HG03354 (cell line): ENCODE results near the gene PCDHGA8.
"Not testable (repeated sequence)": the region's sequence is repeated elsewhere in the genome, so short reads cannot be mapped to it uniquely, and the experiment has no call there.

ENCODE experiments used
- ATAC-seq: cut with Tn5 transposase; IDR thresholded peaks from one replicate; pipeline ENCODE4 v1.9.1; 2021; ENCODE audit warnings: mild to moderate bottlenecking; ENCODE audit not compliant: unreplicated experiment, poor library complexity, severe bottlenecking

PCDHGA8 gene

DNA sequence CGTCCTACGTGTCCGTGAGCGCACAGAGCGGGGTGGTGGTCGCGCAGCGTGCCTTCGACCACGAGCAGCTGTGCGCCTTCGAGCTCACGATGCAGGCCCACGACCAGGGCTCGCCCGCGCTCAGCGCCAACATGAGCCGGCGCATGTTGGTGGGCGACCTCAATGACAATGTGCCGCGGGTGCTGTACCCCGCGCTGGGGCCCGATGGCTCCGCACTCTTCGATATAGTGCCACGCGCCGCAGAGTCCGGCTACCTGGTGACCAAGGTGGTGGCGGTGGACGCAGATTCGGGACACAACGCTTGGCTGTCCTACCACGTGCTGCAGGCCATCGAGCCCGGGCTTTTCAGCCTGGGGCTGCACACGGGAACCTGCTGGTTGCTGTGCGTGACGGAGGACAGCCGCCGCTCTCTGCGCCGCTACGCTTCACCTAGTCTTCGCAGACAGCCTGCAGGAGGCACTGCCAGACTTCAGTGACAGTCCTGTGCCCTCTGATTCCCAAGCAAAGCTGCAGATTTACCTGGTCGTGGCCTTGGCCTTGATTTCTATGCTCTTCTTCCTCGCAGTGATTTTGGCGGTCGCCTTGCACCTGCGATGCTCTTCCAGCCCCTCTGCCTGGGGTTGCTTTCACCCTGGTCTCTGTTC lies 35.5 kb downstream of the PCDHGA8 start:
- no peak for ATAC-seq

DNA sequence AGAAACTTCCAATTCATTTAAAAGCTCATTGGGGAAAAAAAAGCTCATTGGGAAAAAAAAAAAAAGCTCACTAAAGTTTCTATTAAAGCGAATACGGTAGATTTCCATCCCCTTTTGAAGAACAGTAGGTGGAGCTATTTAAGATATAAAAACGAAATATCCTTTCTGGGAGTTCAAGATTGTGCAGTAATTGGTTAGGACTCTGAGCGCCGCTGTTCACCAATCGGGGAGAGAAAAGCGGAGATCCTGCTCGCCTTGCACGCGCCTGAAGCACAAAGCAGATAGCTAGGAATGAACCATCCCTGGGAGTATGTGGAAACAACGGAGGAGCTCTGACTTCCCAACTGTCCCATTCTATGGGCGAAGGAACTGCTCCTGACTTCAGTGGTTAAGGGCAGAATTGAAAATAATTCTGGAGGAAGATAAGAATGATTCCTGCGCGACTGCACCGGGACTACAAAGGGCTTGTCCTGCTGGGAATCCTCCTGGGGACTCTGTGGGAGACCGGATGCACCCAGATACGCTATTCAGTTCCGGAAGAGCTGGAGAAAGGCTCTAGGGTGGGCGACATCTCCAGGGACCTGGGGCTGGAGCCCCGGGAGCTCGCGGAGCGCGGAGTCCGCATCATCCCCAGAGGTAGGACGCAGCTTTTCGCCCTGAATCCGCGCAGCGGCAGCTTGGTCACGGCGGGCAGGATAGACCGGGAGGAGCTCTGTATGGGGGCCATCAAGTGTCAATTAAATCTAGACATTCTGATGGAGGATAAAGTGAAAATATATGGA lies 38.1 kb downstream of the PCDHGA8 start, which contains the start of gene PCDHGA12:
Gene PCDHGA12 (plus strand): TSS at position 176 of the 782 bp plus-strand sequence. CDS start 253 bp downstream, at position 429.
- peak; percentile 85 for ATAC-seq

GRCh38 chr5:141431286-141431685 lies 38.9 kb downstream of the PCDHGA8 start:
- ATAC-seq, result peak; percentile 55

GRCh38 chr5:141432308-141432707 lies 39.9 kb downstream of the PCDHGA8 start:
- ATAC-seq, result not testable (repeated sequence)

DNA sequence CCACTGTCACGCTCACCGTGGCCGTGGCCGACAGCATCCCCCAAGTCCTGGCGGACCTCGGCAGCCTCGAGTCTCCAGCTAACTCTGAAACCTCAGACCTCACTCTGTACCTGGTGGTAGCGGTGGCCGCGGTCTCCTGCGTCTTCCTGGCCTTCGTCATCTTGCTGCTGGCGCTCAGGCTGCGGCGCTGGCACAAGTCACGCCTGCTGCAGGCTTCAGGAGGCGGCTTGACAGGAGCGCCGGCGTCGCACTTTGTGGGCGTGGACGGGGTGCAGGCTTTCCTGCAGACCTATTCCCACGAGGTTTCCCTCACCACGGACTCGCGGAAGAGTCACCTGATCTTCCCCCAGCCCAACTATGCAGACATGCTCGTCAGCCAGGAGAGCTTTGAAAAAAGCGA lies 40.3 kb downstream of the PCDHGA8 start:
- not testable (repeated sequence) for ATAC-seq

DNA sequence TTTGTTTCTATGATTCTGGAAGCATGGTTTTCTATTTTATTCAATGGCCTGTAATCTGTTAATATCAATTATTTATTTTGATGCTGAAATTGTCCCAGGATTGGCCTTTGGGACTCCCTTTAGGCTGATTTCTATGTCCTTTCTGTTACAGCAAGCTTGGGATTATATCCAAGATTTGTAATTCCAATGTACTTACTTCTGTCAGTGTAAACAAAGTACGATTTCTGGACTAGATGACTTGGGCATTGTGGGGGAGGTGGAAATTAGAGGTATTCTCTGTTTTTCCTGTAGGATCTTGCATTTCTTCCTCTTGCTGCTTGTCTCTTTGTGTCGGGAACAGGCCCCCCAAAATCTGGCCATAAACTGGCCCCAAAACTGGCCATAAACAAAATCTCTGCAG lies 41.6 kb downstream of the PCDHGA8 start:
- ATAC-seq, result no peak

DNA sequence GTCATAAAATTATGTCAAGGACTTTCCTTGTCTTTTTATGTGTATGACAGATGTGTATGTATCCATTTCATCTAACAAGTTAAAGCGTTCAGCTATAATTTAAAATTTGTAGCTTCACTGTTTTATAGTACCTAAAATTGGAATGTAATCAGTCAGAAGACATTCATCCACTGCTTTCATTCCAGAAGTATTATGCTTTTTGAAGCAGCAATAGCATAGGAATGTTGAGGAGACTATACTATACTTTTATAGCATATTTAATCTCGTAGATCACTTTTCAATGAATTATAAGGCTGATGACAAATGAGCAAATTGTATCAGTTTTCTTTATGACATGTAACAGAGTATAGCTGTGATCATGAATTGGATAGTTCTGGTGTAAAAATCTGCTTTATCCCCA lies 44.8 kb downstream of the PCDHGA8 start:
- ATAC-seq, result no peak

DNA sequence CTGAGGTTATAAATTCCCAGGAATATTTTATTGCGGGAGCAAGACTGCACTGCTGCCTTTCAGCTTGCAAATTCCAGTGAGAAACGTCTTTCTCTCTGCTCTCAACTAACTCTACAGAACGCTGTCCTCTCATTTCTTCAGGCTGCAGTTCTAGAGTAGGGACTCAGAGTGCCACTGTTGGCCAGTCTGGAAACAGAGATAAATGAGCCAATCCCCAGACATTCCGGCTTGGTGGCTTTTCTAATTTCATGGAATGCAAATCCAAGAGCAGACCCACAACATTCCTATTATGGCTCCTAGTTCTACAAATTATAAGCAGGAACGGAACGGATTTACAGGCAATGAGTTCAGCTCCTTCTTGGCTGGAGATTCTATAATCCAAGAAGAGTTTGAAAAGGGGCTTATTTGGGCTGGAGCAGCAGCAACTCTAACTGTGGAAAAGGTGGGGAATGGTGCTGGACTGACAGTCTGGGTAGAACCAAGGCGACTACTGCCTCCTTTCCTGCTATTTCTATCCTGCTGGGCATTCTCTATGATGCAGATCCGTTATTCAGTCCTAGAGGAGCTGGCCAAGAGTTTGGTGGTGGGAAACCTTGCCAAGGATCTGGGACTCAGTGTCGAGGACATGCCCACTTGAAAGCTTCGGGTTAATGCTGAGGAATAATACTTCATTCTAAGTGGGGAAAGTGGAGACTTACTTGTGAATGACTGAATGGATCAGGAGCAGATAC lies 47.1 kb downstream of the PCDHGA8 start:
- ATAC-seq, result no peak

DNA sequence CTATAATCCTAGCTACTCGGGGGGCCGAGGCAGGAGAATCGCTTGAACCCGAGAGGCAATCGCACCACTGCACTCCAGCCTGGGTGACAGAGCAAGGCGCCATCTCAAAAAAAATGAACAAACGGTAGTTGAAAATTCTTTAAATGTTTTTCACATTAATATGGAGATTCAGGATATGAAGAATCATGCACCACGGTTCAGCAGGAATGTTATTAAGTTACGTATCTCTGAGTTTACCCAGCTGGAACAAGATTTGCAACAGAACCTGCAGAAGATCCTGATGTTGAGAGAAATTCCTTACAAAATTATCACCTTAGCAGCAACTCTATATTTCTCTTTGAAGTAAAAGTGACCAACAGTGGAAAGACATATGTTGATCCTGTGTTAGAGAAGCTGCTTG lies 47.9 kb downstream of the PCDHGA8 start:
- no peak for ATAC-seq

DNA sequence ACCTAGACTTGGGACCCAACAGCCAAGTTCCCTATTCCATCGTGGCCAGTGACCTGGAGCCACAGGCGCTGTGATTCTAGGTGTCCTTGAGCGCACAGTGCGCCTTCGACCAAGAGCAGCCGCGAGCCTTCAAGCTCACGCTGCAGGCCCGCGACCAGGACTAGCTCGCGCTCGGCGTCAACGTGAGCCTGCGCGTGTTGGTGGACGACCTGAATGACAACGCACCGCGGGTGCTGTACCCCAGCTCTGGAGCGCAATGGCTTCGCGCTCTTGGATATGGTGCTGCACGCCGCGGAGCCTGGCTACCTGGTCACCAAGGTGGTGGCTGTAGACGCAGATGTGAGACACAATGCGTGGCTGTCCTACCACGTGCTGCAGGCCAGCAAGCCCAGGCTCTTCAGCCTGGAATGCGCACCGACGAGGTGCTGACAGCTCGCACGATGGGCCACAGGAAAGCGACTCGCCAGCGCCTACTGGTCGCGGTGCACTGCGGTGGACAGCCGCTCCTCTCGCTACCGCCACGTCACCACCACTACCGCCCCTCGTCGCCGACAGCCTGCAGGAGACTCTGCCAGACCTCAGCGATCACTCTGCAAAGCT lies 49.2 kb downstream of the PCDHGA8 start:
- ATAC-seq, result no peak
